Osteoblast (primary cell): Measurements from ENCODE around the gene ELMO1. TPM values are rescaled to one million over a fixed set of nuclear protein-coding genes. Genes with fewer than 3 reads are reported as not detected.

Source experiments
- DNase-seq: peaks from one replicate; pipeline ENCODE4 v3.0.0; 2011; ENCODE audit warnings: low spot score, mixed read lengths; ENCODE audit not compliant: insufficient read length; ENCODE audit errors: missing footprints
- H2AFZ ChIP-seq: 2 replicates; pipeline ENCODE4 v1.6.0; 2011; ENCODE audit warnings: mild to moderate bottlenecking, low read length
- H3K27ac ChIP-seq: 2 replicates; pipeline ENCODE4 v1.5.1; 2011; ENCODE audit warnings: mild to moderate bottlenecking, low read depth, low read length, moderate library complexity
- H3K27me3 ChIP-seq: 2 replicates; pipeline ENCODE4 v1.6.0; 2012; ENCODE audit warnings: mild to moderate bottlenecking, control low read depth, inconsistent platforms, low read length, moderate library complexity; ENCODE audit not compliant: insufficient read depth
- H3K36me3 ChIP-seq: 2 replicates; pipeline ENCODE4 v1.5.1; 2011; ENCODE audit warnings: mild to moderate bottlenecking, low read length, control low read depth, moderate library complexity; ENCODE audit not compliant: insufficient read depth
- H3K4me1 ChIP-seq: 2 replicates; pipeline ENCODE4 v1.5.1; 2011; ENCODE audit warnings: mild to moderate bottlenecking, low read length, control low read depth, moderate library complexity; ENCODE audit not compliant: insufficient read depth
- H3K4me2 ChIP-seq: 2 replicates; pipeline ENCODE4 v1.6.0; 2011; ENCODE audit warnings: mild to moderate bottlenecking, low read length; ENCODE audit not compliant: insufficient read depth
- H3K4me3 ChIP-seq: fragments of 200-600 bp; sonication (generic); 3 replicates; pipeline ENCODE4 v1.5.1; 2012; ENCODE audit warnings: mild to moderate bottlenecking, low read length, inconsistent platforms; ENCODE audit not compliant: insufficient read depth
- H3K79me2 ChIP-seq: 2 replicates; pipeline ENCODE4 v1.6.0; 2012; ENCODE audit warnings: mild to moderate bottlenecking, low read length, control low read depth, inconsistent platforms; ENCODE audit not compliant: insufficient read depth
- H3K9me3 ChIP-seq: 2 replicates; pipeline ENCODE4 v1.5.1; 2011; ENCODE audit warnings: low read depth, low read length, control low read depth
- H4K20me1 ChIP-seq: 2 replicates; pipeline ENCODE4 v1.6.0; 2012; ENCODE audit warnings: mild to moderate bottlenecking, low read length, control low read depth; ENCODE audit not compliant: insufficient read depth
- CTCF ChIP-seq: IDR thresholded peaks from 2 replicates; pipeline ENCODE4 v1.5.1; 2011; ENCODE audit warnings: mild to moderate bottlenecking, low read depth, low read length, moderate library complexity; ENCODE audit errors: extremely low read depth
- total RNA-seq: library from RNA; depleted of rRNA; stranded (reverse); fragments of >200 nt; gene quantifications from 2 replicates; pipeline ENCODE4 v1.2.3, GENCODE V29; 2012

The ELMO1 gene
- total RNA-seq, 1 donor: 2.2 TPM

DNA sequence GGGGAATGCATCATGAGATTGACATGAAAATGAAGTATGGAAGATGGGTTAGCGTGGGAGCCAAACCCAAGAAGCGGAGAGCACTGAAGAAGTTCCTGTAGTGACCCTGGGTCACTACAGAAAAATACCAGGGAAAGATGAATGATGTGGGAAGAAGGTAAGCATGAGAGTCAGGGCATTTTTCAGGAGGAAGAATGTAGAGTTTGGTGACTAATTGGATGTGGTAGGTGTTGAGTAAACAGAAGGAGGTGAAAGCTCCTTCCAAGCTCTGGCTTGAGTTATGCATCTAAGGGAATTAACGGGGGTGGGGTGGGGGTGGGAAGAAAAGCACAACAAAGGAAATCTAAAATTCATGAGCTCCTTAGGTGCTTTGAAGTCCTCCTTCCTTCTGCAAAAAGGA lies 486.3 kb downstream of the ELMO1 start:
- Histone ChIP-seq H4K20me1 (no peaks in the 10 kb centered on the region), H3K27me3 (no peaks in the 10 kb centered on the region), H3K27ac (no peak overlapping the region), H3K4me3 (no peak overlapping the region), H3K36me3 (no peaks in the 10 kb centered on the region), H3K79me2 (no peaks in the 10 kb centered on the region), H2AFZ (no peak overlapping the region), H3K4me2 (no peak overlapping the region), H3K4me1 (no peaks in the 10 kb centered on the region), H3K9me3 (no peaks in the 10 kb centered on the region)
- TF ChIP-seq CTCF: no peak
- no peak for DNase-seq

DNA sequence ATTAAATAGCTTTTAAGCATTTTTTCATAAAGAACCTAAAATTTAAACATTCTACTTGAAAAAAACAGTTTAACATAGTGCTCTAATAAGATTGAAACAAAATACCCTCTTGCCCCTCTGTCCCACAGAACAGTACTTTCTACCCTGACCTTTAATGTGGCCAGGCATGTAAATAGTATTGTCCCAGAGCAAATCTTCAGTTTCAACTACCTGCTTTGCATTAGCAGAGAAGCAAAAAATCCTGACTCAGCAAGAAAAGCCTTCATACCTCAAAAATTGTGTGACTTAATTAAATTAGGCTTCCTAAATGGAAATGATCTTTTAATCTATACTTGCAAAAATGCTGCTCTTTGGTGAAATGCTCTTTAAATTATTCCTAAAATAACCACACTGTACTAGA lies 487.0 kb downstream of the ELMO1 start:
- Histone ChIP-seq H4K20me1 (no peaks in the 10 kb centered on the region), H3K27ac (no peak overlapping the region), H3K4me1 (no peaks in the 10 kb centered on the region), H2AFZ (no peak overlapping the region), H3K27me3 (no peaks in the 10 kb centered on the region), H3K4me3 (no peak overlapping the region), H3K4me2 (no peak overlapping the region), H3K9me3 (no peaks in the 10 kb centered on the region), H3K79me2 (no peaks in the 10 kb centered on the region), H3K36me3 (no peaks in the 10 kb centered on the region)
- TF ChIP-seq CTCF: no peak
- DNase-seq: no peak

- TF ChIP-seq CTCF: no peak
Measured at GRCh38 chr7:36961097-36961496, 487.6 kb downstream of the ELMO1 start.

GRCh38 chr7:36960105-36960504 lies 488.6 kb downstream of the ELMO1 start:
- H4K20me1 ChIP-seq: no peaks in the 10 kb centered on the region
- TF ChIP-seq CTCF: no peak
- no peak overlapping the region for H2AFZ ChIP-seq
- H3K79me2 ChIP-seq: no peaks in the 10 kb centered on the region
- H3K4me2 ChIP-seq: no peak overlapping the region
- no peak for DNase-seq
- H3K27me3 ChIP-seq: no peaks in the 10 kb centered on the region
- H3K36me3 ChIP-seq: no peaks in the 10 kb centered on the region
- no peaks in the 10 kb centered on the region for H3K4me1 ChIP-seq
- H3K27ac ChIP-seq: no peak overlapping the region
- H3K4me3 ChIP-seq: no peak overlapping the region
- no peaks in the 10 kb centered on the region for H3K9me3 ChIP-seq

More at GRCh38 chr7:36961097-36961496, 487.6 kb downstream of the ELMO1 start:
- no peaks in the 10 kb centered on the region for H3K9me3 ChIP-seq
- no peaks in the 10 kb centered on the region for H4K20me1 ChIP-seq
- DNase-seq: no peak
- no peaks in the 10 kb centered on the region for H3K4me1 ChIP-seq
- H2AFZ ChIP-seq: no peak overlapping the region
- no peaks in the 10 kb centered on the region for H3K27me3 ChIP-seq
- H3K4me2 ChIP-seq: no peak overlapping the region
- no peaks in the 10 kb centered on the region for H3K79me2 ChIP-seq
- no peaks in the 10 kb centered on the region for H3K36me3 ChIP-seq
- no peak overlapping the region for H3K4me3 ChIP-seq
- H3K27ac ChIP-seq: no peak overlapping the region
